Measurements from ENCODE around the gene GTF2F1.
"Not testable (repeated sequence)": the region's sequence is repeated elsewhere in the genome, so short reads cannot be mapped to it uniquely, and the experiment has no call there.

Gene GTF2F1

DNA sequence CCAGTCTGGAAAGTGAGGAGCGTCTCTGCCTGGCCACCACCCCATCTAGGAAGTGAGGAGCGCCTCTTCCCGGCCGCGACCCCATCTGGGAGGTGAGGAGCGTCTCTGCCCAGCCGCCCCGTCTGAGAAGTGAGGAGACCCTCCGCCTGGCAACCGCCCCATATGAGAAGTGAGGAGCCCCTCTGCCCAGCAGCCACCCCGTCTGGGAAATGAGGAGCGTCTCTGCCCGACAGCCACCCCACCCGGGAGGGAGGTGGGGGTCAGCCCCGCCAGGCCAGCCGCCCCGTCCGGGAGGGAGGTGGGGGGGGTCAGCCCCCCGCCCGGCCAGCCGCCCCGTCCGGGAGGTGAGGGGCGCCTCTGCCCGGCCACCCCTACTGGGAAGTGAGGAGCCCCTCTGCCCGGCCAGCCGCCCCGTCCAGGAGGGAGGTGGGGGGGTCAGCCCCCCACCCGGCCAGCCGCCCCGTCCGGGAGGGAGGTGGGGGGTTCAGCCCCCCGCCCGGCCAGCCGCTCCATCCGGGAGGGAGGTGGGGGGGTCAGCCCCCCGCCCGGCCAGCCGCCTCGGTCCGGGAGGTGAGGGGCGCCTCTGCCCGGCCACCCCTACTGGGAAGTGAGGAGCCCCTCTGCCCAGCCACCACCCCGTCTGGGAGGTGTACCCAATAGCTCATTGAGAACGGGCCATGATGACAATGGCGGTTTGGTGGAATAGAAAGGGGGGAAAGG is 37.5 kb downstream of the GTF2F1 start:
- DNase-seq: not testable (repeated sequence)

DNA sequence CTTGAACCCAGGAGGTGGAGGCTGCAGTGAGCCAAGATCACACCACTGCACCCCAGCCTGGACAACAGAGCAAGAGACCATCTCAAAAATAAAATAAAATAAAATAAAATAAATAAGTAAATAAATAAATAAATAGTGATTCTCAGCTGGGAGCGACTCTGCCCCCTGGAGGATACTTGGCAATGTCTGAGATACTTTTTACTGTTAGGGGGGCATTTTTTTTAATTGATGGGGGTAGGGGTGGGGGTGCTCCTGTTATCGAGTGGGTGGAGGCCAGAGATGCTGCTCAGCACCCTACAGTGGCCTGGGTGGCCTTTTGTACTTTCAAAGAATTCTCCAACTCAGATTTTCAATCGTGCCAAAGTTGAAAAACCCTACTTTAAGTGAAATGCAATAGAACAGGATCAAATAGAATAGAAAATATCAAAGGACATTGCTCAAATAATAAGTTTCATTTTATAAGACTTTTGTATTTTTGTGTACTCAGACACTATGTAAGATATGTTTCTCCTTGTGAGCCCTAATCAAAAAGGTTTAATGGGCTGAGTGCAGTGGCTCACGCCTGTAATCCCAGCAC is 38.8 kb downstream of the GTF2F1 start:
- no peak for DNase-seq

DNA sequence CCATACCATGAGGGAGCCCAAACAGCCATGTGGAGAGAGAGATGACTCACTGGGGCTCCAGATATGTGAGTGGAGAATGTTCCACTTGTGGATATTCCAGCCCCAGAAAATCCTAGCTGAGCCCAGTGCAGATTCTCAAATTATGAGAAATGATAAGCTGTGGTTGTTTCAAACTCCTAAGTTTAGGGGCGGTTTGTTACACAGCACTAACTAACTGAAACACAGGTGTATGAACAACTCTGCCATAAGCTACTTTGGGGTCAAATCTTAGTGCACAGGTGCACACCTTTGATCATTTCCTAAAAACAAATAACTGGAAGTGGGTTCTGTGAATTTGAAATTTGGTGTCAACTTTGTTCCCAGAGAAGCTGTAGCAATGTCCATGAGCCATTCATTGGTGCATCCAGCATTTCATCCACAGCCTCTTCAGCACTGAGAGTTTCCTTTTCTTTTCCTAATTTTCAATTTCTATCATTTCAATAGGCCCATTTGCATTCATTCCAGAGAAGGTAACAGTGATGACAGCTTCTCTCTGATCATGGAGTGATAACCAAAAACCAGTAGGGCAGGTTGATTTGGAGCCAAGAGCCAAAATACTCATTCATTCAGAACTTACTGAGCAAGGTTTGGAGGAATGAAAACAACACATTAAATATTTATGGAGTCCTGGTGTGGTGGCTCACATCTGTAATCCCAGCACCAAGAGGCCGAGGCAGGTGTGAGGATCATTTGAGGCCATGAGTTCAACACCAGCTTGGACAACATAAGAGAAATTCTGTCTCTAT is 40.4 kb downstream of the GTF2F1 start:
- DNase-seq: no peak

DNA sequence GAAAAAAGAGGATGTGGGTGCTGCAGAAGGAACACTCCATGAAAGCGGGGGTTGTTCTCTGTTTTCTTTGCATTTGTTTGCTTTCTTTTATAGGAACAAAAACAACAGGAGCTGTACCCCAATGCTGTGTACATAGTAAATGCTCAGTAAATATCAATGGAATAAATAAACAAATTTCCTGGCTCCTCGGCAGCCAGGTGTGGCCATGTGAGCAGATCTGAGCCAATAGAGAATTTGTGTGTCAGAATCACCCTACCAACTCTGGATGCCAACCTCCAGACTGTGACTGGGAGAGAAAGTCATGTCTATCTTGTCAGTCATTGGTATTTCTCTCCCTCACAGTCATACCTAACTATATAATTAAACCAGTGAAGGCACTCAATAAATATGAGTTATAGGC is 42.3 kb downstream of the GTF2F1 start:
- DNase-seq: no peak

DNA sequence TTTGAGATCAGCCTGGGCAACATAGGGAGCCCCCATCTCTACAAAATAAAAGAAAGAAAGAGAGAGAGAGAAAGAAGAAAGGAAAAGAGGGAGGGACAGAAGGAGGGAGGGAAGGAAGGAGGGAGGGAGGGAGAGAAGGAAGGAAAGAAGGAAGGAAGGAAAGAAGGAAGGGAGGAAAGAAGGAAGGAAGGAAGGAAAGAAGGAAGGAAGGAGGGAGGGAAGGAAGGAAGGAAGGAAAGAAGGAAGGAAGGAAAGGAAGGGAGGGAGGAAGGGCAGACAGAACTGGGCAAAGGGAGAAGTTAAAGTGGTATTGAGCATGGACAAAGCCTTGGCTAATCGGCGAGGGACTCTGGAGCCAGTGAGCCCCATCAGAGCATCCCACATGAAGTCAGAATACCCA is 43.7 kb downstream of the GTF2F1 start:
- DNase-seq: not testable (repeated sequence)

DNA sequence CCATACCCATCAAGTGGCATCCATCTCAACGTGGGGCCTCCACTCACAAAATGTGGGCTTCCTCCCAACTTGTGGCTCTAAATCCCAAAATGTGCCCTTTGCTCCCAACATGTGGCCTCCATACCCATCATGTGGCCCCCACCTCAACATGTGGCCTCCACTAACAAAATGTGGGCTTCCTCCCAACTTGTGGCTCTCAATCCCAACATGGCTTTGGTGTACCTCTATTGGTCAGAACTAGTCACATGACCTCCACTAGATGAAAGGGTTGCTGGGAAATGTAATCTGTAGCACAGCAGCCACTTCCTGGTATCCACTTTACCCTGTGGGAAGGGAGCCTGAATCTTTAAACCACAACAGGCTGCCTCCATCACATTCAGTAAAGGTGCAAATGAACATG is 49.5 kb downstream of the GTF2F1 start:
- no peak for DNase-seq

DNA sequence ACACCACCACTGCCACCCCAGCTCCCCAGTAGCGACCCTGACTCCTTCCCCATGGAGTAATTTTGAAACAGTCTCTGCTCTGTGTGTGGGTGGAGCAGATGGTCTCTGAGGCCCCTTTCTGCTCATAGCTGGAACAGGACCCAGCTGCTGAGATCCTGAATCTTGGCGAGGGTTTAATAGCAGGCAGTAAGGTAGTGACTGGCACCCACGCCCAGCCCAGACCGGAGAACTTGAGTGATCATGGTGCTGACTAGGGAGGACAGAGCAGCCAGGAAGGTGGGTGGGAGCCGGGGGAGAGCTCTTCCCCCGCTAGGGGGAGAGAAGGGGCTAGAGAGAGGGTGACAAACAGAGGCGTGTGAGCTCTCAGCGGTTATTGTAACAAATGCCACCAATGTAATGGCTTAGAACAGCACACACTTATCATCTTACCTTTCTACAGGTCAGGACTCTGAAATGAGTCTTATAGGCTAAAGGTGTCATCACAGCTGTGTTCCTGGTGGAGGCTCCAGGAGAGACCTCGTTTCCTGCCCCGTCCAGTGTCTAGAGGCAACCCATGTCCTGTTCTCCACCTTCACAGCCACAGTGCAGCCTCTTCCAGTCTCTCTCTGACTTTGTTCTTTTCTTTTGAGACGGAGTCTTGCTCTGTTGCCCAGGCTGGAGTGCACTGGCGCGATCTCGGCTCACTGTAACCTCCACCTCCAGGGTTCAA is 52.3 kb downstream of the GTF2F1 start:
- no peak for DNase-seq

DNA sequence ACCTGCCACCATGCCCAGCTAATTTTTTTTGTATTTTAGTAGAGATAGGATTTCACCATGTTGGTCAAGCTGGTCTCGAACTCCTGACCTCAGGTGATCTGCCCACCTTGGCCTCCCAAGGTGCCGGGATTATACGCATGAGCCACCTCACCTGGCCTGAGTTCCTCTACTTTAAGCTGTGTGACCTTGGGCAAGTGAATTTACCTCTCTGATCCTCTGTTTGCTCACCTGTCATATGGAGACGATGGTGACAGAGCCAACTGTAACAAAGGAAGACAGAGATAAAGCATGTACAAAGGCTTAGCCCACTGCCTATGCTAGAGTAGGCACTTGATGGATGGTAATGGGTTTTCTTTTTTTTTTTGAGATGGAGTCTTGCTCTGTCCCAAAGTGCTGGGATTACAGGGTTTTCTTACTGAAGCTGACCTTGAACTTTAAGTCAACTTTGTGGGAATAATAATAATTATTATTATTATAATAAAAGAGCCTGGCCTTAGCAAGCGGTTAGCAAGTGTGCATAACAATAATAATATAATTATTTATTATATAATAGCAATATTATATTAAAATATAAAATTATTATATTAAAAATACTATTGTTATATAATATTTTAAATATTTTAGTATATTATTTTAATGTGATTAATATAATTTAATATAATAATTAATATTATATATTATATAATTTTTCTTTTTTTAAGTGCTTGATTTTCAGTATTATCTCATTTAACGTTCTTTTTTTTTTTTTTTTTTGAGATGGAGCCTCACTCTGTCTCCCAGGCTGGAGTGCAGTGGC is 58.3 kb downstream of the GTF2F1 start:
- DNase-seq: no peak

DNA sequence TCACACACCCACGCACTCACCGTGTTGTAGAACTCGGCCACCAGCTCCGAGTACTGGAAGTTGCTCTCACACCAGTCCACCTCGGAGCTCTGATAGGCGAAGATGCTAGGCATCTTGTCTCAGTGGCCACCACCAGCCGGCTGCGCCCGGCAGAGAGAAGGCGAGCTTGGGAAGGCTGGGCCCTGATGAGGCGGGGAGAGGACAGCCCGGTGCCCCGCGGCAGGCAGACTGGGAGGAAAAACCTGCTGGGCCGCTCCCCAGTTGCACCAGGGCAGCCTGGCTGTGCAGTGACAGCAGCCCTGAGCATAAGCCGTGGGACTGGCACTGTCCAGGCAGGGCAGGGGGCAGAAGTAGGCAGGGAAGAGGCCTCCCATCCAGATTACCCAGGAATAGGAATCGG is 59.5 kb downstream of the GTF2F1 start, which contains the start of gene ACER1:
Gene ACER1, minus strand, starts transcription at position 174 of the 400 bp plus-strand sequence. Its CDS starts 61 bp downstream, at position 113.
- DNase-seq: no peak

All from CD4-positive, alpha-beta T cell treated with Interferon gamma for 1 hour (primary cell).